GM13976 (cell line): ENCODE results near the gene CCL13.

Experiments
- DNase-seq: peaks from one replicate; pipeline ENCODE4 v3.0.0; 2012; ENCODE audit warnings: low spot score
- in situ Hi-C: fragments of 300-500 bp; cut with MboI; formaldehyde crosslinking; loops from one replicate; pipeline ENCODE4 v1.12.0; 2022; ENCODE audit warnings: low sequenced_read_pairs, mixed read lengths, inconsistent platforms; ENCODE audit not compliant: unreplicated experiment
- TF ChIP-seq, protein P1 (sequence below): IDR thresholded peaks from 2 replicates; pipeline ENCODE4 v1.5.1; 2012; ENCODE audit warnings: borderline replicate concordance, mild to moderate bottlenecking; ENCODE audit not compliant: insufficient read depth; ENCODE audit errors: extremely low read depth, missing control alignments, control extremely low read depth

CCL13 gene

DNA sequence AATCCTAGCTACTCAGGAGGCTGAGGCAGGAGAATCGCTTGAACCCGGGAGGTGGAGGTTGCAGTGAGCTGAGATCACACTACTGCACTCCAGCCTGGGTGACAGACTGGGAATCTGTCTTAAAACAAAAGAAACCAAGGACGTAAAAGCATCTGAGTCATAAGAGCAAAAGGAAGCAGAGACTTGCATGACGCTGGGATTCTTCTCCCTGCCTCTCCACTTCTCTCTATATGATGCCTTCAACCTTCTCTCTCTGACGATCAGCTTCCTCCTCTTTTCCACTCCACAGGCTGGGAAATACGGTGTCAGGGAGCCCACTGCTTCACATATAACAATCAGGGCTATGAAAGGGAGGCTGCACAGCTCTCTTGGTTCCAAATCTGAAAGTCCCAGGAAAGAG, 49.9 kb downstream of the CCL13 start:
- no peak for DNase-seq
- in situ Hi-C loops, result no loop called here
- TF ChIP-seq, protein P1, sequence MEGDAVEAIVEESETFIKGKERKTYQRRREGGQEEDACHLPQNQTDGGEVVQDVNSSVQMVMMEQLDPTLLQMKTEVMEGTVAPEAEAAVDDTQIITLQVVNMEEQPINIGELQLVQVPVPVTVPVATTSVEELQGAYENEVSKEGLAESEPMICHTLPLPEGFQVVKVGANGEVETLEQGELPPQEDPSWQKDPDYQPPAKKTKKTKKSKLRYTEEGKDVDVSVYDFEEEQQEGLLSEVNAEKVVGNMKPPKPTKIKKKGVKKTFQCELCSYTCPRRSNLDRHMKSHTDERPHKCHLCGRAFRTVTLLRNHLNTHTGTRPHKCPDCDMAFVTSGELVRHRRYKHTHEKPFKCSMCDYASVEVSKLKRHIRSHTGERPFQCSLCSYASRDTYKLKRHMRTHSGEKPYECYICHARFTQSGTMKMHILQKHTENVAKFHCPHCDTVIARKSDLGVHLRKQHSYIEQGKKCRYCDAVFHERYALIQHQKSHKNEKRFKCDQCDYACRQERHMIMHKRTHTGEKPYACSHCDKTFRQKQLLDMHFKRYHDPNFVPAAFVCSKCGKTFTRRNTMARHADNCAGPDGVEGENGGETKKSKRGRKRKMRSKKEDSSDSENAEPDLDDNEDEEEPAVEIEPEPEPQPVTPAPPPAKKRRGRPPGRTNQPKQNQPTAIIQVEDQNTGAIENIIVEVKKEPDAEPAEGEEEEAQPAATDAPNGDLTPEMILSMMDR, result no peak
